HG03521 (cell line): ENCODE data around the gene MEGF11.

ENCODE experiments used
- ATAC-seq: cut with Tn5 transposase; IDR thresholded peaks from one replicate; pipeline ENCODE4 v1.9.1; 2021; ENCODE audit warnings: mild to moderate bottlenecking, moderate library complexity; ENCODE audit not compliant: unreplicated experiment

MEGF11 gene

GRCh38 chr15:66180531-66181097 lies 72.9 kb downstream of the MEGF11 start:
- ATAC-seq = no peak

- ATAC-seq = no peak
Observed at GRCh38 chr15:66178531-66178910, 75.0 kb downstream of the MEGF11 start.

GRCh38 chr15:66172324-66172980 lies 81.1 kb downstream of the MEGF11 start:
- no peak for ATAC-seq

- ATAC-seq = no peak
Observed at GRCh38 chr15:66171841-66172240, 81.7 kb downstream of the MEGF11 start.

GRCh38 chr15:66170716-66171115 lies 82.8 kb downstream of the MEGF11 start:
- no peak for ATAC-seq

- ATAC-seq = no peak
Observed at GRCh38 chr15:66170042-66170441, 83.5 kb downstream of the MEGF11 start.

- no peak for ATAC-seq
Observed at GRCh38 chr15:66169625-66170024, 83.9 kb downstream of the MEGF11 start.

- no peak for ATAC-seq
Observed at GRCh38 chr15:66169023-66169422, 84.5 kb downstream of the MEGF11 start.

- no peak for ATAC-seq
Observed at GRCh38 chr15:66167854-66168253, 85.7 kb downstream of the MEGF11 start.

GRCh38 chr15:66165856-66166255 lies 87.7 kb downstream of the MEGF11 start:
- no peak for ATAC-seq

GRCh38 chr15:66164788-66165187 lies 88.8 kb downstream of the MEGF11 start:
- no peak for ATAC-seq

- ATAC-seq = no peak
Observed at GRCh38 chr15:66163553-66163952, 90.0 kb downstream of the MEGF11 start.

- no peak for ATAC-seq
Observed at GRCh38 chr15:66162286-66162685, 91.3 kb downstream of the MEGF11 start.

- no peak for ATAC-seq
Observed at GRCh38 chr15:66161575-66162118, 91.9 kb downstream of the MEGF11 start.

- ATAC-seq = no peak
Observed at GRCh38 chr15:66161108-66161507, 92.4 kb downstream of the MEGF11 start.

- no peak for ATAC-seq
Observed at GRCh38 chr15:66157507-66157906, 96.0 kb downstream of the MEGF11 start.

GRCh38 chr15:66156310-66156975 lies 97.1 kb downstream of the MEGF11 start:
- no peak for ATAC-seq

GRCh38 chr15:66155065-66155464 lies 98.5 kb downstream of the MEGF11 start:
- ATAC-seq = no peak

GRCh38 chr15:66154581-66154980 lies 99.0 kb downstream of the MEGF11 start:
- ATAC-seq = no peak

GRCh38 chr15:66153549-66154415 lies 99.8 kb downstream of the MEGF11 start:
- ATAC-seq = peak; percentile 78

GRCh38 chr15:66152650-66153049 lies 100.9 kb downstream of the MEGF11 start:
- no peak for ATAC-seq
